GM12874 (cell line): ENCODE measurements around the gene OTUD7B.

Experiments used
- TF ChIP-seq, protein P1 (sequence below): IDR thresholded peaks from 2 replicates; pipeline ENCODE4 v1.5.1; 2011; ENCODE audit warnings: low read depth, mild to moderate bottlenecking, control low read depth, low read length, moderate library complexity; ENCODE audit not compliant: insufficient read depth

The OTUD7B gene

DNA sequence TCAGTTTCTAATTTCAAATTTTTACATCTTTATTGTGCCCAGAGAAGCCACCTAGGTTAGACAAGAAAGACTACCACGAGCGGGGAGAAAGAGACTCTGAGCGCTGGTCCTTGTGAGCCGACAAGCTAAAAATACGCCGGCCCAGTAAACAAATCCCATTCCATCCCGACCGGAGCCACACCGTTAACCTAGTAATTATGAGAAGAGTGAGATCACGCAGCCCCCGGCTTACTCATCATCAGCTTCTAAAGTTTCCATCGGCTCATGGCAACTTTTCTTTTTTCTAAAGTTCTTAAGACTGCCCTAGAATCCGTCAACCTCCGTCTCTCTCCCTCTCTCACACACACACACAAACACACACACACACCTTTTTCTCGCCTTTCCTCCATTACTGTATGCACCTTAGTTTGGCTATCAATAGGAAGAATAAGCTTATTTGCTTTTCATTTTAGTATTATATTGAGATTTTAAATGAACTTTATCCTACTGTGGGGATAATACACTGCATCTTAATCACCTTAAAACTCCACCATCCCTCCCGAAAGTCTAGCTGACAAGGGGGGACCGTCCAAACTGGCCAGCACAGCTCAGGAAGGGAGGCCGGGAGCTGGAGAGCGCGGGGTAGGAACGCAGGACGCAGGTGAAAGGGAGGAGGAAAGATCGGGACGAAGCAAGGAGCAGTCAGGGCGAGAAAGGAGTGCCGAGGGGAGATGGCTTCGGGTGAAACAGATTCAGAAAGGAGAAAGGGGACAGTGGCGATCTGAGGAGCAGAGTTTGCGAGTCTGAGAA, 728 bp downstream of the OTUD7B start:
- TF ChIP-seq, protein P1, sequence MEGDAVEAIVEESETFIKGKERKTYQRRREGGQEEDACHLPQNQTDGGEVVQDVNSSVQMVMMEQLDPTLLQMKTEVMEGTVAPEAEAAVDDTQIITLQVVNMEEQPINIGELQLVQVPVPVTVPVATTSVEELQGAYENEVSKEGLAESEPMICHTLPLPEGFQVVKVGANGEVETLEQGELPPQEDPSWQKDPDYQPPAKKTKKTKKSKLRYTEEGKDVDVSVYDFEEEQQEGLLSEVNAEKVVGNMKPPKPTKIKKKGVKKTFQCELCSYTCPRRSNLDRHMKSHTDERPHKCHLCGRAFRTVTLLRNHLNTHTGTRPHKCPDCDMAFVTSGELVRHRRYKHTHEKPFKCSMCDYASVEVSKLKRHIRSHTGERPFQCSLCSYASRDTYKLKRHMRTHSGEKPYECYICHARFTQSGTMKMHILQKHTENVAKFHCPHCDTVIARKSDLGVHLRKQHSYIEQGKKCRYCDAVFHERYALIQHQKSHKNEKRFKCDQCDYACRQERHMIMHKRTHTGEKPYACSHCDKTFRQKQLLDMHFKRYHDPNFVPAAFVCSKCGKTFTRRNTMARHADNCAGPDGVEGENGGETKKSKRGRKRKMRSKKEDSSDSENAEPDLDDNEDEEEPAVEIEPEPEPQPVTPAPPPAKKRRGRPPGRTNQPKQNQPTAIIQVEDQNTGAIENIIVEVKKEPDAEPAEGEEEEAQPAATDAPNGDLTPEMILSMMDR: no peak

DNA sequence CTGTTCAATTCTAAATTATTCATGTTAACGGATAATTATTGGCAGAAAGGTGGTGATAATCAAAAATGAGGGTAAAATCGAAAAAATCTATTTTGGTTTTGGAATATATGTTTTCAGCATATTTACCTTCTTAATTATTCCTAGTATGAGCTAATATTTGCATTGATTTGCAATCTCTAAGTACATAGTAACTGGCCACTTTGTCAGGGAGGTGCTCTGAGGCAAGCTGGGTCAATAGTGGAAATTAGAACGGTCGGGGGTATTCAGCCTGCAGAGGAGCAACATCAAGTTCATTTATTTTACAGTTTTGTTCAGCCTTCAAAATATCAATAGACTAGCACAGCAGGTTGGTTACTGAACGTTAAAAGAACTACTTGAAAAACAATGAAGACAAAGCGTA, 1.8 kb downstream of the OTUD7B start:
- TF ChIP-seq, protein P1: no peak

DNA sequence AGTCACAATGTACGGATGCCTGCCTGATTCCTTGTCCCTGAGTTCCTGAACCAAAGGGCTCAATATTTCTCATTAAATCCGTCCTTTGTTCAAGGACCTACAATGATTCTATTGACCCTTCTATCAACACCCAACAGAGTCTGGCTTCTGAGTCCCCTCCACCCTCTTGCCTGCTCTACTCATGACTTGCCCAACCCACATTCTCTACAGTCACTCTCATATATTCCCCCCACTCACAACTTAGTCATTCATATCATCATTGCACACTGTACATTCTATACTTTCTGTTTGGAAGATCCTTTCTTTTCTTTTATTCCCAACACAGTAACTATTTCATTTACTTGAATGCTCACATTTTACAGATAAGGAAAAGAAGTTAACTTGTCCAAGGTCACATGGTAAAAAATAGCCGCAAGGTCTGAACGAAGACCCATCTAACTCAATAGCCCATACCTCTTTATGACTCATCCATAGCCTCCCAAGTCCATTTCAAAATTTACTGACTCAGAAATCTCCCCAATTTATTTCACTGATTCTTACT, 3.6 kb downstream of the OTUD7B start:
- TF ChIP-seq, protein P1: no peak

DNA sequence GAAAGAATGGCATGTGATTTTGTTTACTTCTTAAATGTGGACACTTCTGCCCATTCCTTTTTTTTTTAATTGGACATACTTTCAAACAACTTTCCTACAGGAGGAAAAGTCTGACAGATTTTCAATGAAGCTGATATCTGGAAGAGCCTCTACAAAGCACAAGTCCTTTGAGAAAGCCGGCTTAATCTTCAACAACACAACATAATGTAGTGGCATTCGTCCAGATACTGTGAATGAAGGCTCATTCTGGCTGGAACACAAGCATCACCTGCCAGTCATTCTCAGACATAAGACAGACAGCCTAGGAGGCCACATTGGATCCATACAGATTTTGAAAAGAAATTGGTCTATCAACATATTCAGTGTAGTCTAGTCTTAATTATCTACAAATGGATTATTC, 4.9 kb downstream of the OTUD7B start:
- TF ChIP-seq, protein P1: no peak

DNA sequence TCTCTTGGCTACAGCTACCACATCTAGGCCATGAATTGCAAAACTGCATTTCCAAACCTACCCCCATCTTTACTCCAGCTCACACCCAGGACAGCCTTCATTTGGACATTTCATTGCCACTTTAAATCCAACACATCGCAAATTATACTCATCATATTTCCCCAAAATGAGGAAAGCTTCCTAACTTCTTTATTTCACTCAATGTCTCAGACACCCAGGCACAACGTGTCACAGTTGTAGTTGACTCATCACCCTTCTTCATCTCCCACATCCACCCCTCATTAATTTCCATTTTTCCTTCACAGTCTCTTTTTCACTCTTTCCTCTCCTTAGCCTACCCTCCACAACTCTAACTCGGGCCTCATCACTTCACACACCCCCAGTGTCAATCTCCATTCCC, 6.7 kb downstream of the OTUD7B start:
- TF ChIP-seq, protein P1: no peak

DNA sequence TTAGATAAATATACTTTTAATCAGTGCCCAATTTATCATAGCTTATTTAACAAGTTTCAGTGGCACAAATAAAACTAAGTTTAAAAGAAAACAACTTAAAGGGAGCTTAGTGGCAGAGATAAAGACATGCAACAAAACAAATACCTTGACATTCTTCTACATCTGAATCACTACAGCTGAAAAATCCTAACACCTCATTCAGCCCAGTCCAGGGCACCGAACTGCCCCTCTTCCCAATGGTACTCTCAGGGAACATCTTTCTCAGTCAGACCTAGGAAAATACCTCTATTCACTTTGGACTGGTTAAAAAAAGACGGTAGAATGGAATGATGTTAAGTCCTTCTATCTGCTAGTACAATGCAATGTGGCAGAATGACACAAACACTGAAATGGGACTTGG, 8.3 kb downstream of the OTUD7B start:
- TF ChIP-seq, protein P1: no peak

DNA sequence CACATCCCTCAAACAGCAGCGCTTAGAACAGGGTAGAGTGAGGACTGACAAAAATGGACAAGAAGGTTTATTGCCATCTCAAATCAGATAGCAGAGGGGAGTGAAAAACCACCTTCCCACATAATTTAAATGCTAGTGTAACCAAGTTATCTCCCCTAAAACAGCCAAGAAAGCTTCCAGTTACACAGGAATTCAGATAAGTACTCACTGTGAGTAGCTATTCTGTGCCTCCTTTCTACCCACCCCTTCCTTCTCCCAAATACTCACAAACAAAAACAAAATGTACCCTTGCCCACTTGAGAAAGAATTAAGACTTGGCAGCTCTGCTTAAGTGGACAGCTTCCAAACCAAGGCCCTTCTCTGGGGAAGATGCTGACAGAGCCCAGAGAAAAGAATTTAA, 9.1 kb downstream of the OTUD7B start:
- TF ChIP-seq, protein P1: no peak
